Measurements from ENCODE around the gene CAPSL.

GRCh38 chr5:35884773-35885172 lies 53.6 kb downstream of the CAPSL start:
- TF ChIP-seq, protein P1, sequence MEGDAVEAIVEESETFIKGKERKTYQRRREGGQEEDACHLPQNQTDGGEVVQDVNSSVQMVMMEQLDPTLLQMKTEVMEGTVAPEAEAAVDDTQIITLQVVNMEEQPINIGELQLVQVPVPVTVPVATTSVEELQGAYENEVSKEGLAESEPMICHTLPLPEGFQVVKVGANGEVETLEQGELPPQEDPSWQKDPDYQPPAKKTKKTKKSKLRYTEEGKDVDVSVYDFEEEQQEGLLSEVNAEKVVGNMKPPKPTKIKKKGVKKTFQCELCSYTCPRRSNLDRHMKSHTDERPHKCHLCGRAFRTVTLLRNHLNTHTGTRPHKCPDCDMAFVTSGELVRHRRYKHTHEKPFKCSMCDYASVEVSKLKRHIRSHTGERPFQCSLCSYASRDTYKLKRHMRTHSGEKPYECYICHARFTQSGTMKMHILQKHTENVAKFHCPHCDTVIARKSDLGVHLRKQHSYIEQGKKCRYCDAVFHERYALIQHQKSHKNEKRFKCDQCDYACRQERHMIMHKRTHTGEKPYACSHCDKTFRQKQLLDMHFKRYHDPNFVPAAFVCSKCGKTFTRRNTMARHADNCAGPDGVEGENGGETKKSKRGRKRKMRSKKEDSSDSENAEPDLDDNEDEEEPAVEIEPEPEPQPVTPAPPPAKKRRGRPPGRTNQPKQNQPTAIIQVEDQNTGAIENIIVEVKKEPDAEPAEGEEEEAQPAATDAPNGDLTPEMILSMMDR (IDR thresholded peaks at IDR 0.05; ENCODE audit: poor library complexity), result no peak
- TF ChIP-seq EZH2 (IDR thresholded peaks at IDR 0.05; ENCODE audit: borderline replicate concordance), result no peak
